Sigmoid colon (tissue), 4 donors: ENCODE measurements around the gene ACBD6.

Experiments
- CTCF ChIP-seq, 4 experiments: fragments of 450-650 bp in 3 of 4; fragments of 200-600 bp in 1 of 4; IDR thresholded peaks; one replicate each; pipeline ENCODE4 v1.5.1; 2016 to 2019; ENCODE audit warnings: antibody characterized with exemption in 4 of 4, mild to moderate bottlenecking in 3 of 4, moderate library complexity in 2 of 4
- POLR2A ChIP-seq, 2 donors: fragments of 450-650 bp; IDR thresholded peaks; one replicate each; pipeline ENCODE4 v1.6.1; 2016; ENCODE audit warnings: antibody characterized with exemption in 2 of 2, mild to moderate bottlenecking in 2 of 2, moderate library complexity in 2 of 2
- POLR2AphosphoS5 ChIP-seq, 4 donors: sonication (generic); formaldehyde crosslinking; IDR thresholded peaks; one replicate each; pipeline ENCODE4 v1.6.1; 2017; ENCODE audit warnings: antibody characterized with exemption in 4 of 4

DNA sequence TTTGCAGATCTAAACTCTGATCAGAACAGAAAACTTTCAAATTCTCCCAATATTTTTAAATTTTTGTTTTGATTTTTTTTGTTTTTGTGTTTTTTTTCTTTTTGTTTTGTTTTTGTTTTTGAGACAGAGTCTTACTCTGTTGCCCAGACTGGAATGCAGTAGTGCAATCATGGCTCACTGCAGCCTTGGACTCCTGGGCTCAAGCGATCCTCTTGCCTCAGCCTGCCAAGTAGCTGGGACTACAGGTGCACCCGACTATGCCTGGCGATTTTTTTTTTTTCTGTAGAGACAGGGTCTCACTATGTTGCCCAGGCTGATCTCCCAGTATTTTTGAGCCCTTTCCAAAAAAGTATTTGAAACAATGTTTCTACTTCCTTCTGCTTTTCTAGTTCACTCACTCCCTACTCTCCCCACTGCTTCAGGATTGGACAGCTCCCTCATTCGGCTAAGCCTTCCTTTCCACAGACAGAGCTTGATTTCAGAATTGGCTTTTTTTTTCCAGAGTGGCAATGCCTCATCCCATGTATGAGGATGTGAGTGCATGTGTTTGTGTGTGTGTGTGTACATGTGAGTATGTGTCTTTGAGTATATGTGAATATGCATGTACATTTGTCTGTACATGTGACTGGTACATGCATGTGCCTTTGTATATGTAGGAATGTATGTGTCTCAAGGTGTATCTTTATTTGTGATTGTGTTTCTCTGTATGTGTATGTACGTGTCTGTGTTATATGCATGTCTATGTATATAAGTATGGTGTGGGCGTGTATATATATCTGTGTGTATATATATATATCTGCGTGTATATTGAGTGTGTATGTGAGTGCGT, 260.4 kb downstream of the ACBD6 start:
- TF ChIP-seq CTCF (IDR thresholded peaks at IDR 0.05) (no peak), POLR2AphosphoS5 (IDR thresholded peaks at IDR 0.05) (no peak), POLR2A (IDR thresholded peaks at IDR 0.05) (no peak)
